SU-DHL-6 (cell line): ENCODE measurements around the gene PRKD1.
"Not testable (repeated sequence)": the region's sequence is repeated elsewhere in the genome, so short reads cannot be mapped to it uniquely, and the experiment has no call there.

Experiments
- H2AFZ ChIP-seq: fragments of 200-600 bp; sonication (generic); 2 replicates; pipeline ENCODE4 v1.6.1; 2014; ENCODE audit warnings: low read depth, mild to moderate bottlenecking, moderate library complexity, mixed read lengths, antibody characterized with exemption, low read length; ENCODE audit not compliant: severe bottlenecking
- H3F3A ChIP-seq: fragments of 200-600 bp; shearing (Covaris generic); 2 replicates; pipeline ENCODE4 v1.6.0; 2016; ENCODE audit warnings: antibody characterized with exemption, mild to moderate bottlenecking; ENCODE audit not compliant: insufficient read depth
- H3K27ac ChIP-seq: fragments of 200-600 bp; sonication (generic); 2 replicates; pipeline ENCODE4 v1.5.1; 2016; ENCODE audit warnings: low read depth, mild to moderate bottlenecking, low read length, moderate library complexity, mixed read lengths
- H3K27me3 ChIP-seq: fragments of 200-600 bp; sonication (generic), shearing (Covaris generic); 2 replicates; pipeline ENCODE4 v1.6.0; 2014; ENCODE audit warnings: mild to moderate bottlenecking, low read length
- H3K36me3 ChIP-seq: fragments of 200-600 bp; sonication (generic); 2 replicates; pipeline ENCODE4 v1.6.1; 2014; ENCODE audit warnings: mild to moderate bottlenecking, low read length, mixed read lengths
- H3K4me2 ChIP-seq: fragments of 300-600, 200-600 bp; shearing (Covaris generic), sonication (generic); 2 replicates; pipeline ENCODE4 v1.6.0; 2014; ENCODE audit warnings: low read length, low read depth, mild to moderate bottlenecking; ENCODE audit not compliant: poor library complexity, severe bottlenecking
- H3K4me3 ChIP-seq: fragments of 200-600 bp; sonication (generic); 2 replicates; pipeline ENCODE4 v1.5.1; 2014; ENCODE audit warnings: antibody characterized with exemption, low read length, mild to moderate bottlenecking, mixed read lengths; ENCODE audit not compliant: insufficient read depth, poor library complexity, severe bottlenecking
- H3K79me2 ChIP-seq: fragments of 200-600 bp; sonication (generic); 2 replicates; pipeline ENCODE4 v1.6.1; 2014; ENCODE audit warnings: mild to moderate bottlenecking, low read length, moderate library complexity; ENCODE audit not compliant: insufficient read depth
- H3K9ac ChIP-seq: fragments of 200-600 bp; sonication (generic); 2 replicates; pipeline ENCODE4 v1.7.0; 2014; ENCODE audit warnings: mild to moderate bottlenecking, low read length
- H3K9me2 ChIP-seq: fragments of 200-600 bp; sonication (generic); replicated peaks from 2 replicates; pipeline ENCODE4 v1.6.1; 2014; ENCODE audit warnings: low read length; ENCODE audit not compliant: insufficient read depth
- H3K9me3 ChIP-seq: fragments of 200-600 bp; sonication (generic); 2 replicates; pipeline ENCODE4 v1.6.1; 2014; ENCODE audit warnings: low read length, mixed read lengths; ENCODE audit not compliant: insufficient read depth
- H4K20me1 ChIP-seq: fragments of 200-600 bp; sonication (generic); 2 replicates; pipeline ENCODE4 v1.6.1; 2014; ENCODE audit warnings: low read depth, mild to moderate bottlenecking, antibody characterized with exemption, low read length, moderate library complexity, mixed read lengths
- CTCF ChIP-seq: fragments of 200-600 bp; sonication (generic); IDR thresholded peaks from one replicate; pipeline ENCODE4 v1.5.1; 2017; ENCODE audit warnings: antibody characterized with exemption, mild to moderate bottlenecking, low read length, moderate library complexity; ENCODE audit not compliant: insufficient read depth, poor library complexity, severe bottlenecking
- EZH2phosphoT487 ChIP-seq: fragments of 200-600 bp; sonication (generic), shearing (Covaris generic); conservative IDR thresholded peaks from 2 replicates; pipeline ENCODE4 v1.6.1; 2018; ENCODE audit warnings: mild to moderate bottlenecking, antibody characterized with exemption, low read length, moderate library complexity, mixed read lengths

PRKD1 gene

GRCh38 chr14:29842228-29842627, 85.4 kb downstream of the PRKD1 start:
- H3K4me3 ChIP-seq = no peak overlapping the region
- H3K4me2 ChIP-seq = no peak overlapping the region
- no peaks in the 10 kb centered on the region for H3F3A ChIP-seq
- H3K36me3 ChIP-seq = no peaks in the 10 kb centered on the region
- no peak overlapping the region for H2AFZ ChIP-seq
- H3K9me2 ChIP-seq = no peaks in the 10 kb centered on the region
- H3K27me3 ChIP-seq = no peaks in the 10 kb centered on the region
- no peak overlapping the region for H3K9ac ChIP-seq
- peaks cover 30% of the 10 kb centered on the region for H3K9me3 ChIP-seq
- no peak overlapping the region for H3K27ac ChIP-seq
- no peaks in the 10 kb centered on the region for H3K79me2 ChIP-seq
- H4K20me1 ChIP-seq = no peaks in the 10 kb centered on the region
- TF ChIP-seq CTCF = no peak
- TF ChIP-seq EZH2phosphoT487 = no peak

GRCh38 chr14:29840369-29840892, 87.2 kb downstream of the PRKD1 start:
- H3K9me3 ChIP-seq = peaks cover 30% of the 10 kb centered on the region
- H3K27ac ChIP-seq, H3F3A ChIP-seq, H3K4me2 ChIP-seq, H3K4me3 ChIP-seq, H4K20me1 ChIP-seq, H3K9ac ChIP-seq, H3K9me2 ChIP-seq, H3K36me3 ChIP-seq, H2AFZ ChIP-seq, H3K79me2 ChIP-seq, H3K27me3 ChIP-seq: not testable (repeated sequence)

GRCh38 chr14:29839691-29840090, 88.0 kb downstream of the PRKD1 start:
- not testable (repeated sequence) for H3K79me2 ChIP-seq, H3K9me2 ChIP-seq, H3K4me3 ChIP-seq, H2AFZ ChIP-seq, H3F3A ChIP-seq, H4K20me1 ChIP-seq, H3K27ac ChIP-seq, H3K4me2 ChIP-seq, H3K27me3 ChIP-seq, H3K9ac ChIP-seq, H3K36me3 ChIP-seq
- H3K9me3 ChIP-seq = peaks cover 30% of the 10 kb centered on the region

- Histone ChIP-seq H3K27ac (no peak overlapping the region), H3K4me3 (no peak overlapping the region), H3K9me3 (peaks cover 30% of the 10 kb centered on the region), H3K4me2 (no peak overlapping the region), H4K20me1 (no peaks in the 10 kb centered on the region), H3K9me2 (no peaks in the 10 kb centered on the region), H3K79me2 (no peaks in the 10 kb centered on the region), H2AFZ (no peak overlapping the region), H3K27me3 (no peaks in the 10 kb centered on the region), H3K36me3 (no peaks in the 10 kb centered on the region), H3K9ac (no peak overlapping the region), H3F3A (no peaks in the 10 kb centered on the region)
- TF ChIP-seq CTCF = no peak
- TF ChIP-seq EZH2phosphoT487 = no peak
Observed at GRCh38 chr14:29838752-29839151, 88.9 kb downstream of the PRKD1 start.
